HG03108 (cell line): ENCODE data around the gene PPP2R2D.
"Not testable (repeated sequence)": the region's sequence is repeated elsewhere in the genome, so short reads cannot be mapped to it uniquely, and the experiment has no call there.

Experiments
- ATAC-seq: cut with Tn5 transposase; IDR thresholded peaks from one replicate; pipeline ENCODE4 v1.9.1; 2021; ENCODE audit warnings: moderate library complexity; ENCODE audit not compliant: unreplicated experiment

The PPP2R2D gene

GRCh38 chr10:131944976-131945695, 44.3 kb downstream of the PPP2R2D start:
- no peak for ATAC-seq

- no peak for ATAC-seq
These were observed 45.5 kb downstream of the PPP2R2D start for GRCh38 chr10:131946321-131946751.

GRCh38 chr10:131946880-131947279, 46.1 kb downstream of the PPP2R2D start:
- no peak for ATAC-seq

- ATAC-seq = no peak
These were observed 47.0 kb downstream of the PPP2R2D start for GRCh38 chr10:131947631-131948347.

GRCh38 chr10:131948501-131948900, 47.7 kb downstream of the PPP2R2D start:
- ATAC-seq = no peak

GRCh38 chr10:131949041-131949862, 48.4 kb downstream of the PPP2R2D start:
- no peak for ATAC-seq

- not testable (repeated sequence) for ATAC-seq
These were observed 49.1 kb downstream of the PPP2R2D start for GRCh38 chr10:131949908-131950307.

- ATAC-seq = no peak
These were observed 53.7 kb downstream of the PPP2R2D start for GRCh38 chr10:131954356-131954965.

GRCh38 chr10:131955591-131956340, 55.0 kb downstream of the PPP2R2D start:
- no peak for ATAC-seq

- no peak for ATAC-seq
These were observed 59.0 kb downstream of the PPP2R2D start for GRCh38 chr10:131959841-131960240.

GRCh38 chr10:131960631-131961046, 59.8 kb downstream of the PPP2R2D start:
- no peak for ATAC-seq

- no peak for ATAC-seq
These were observed 60.4 kb downstream of the PPP2R2D start for GRCh38 chr10:131961047-131961776.

- no peak for ATAC-seq
These were observed 61.2 kb downstream of the PPP2R2D start for GRCh38 chr10:131961777-131962662.

- ATAC-seq = no peak
These were observed 62.5 kb downstream of the PPP2R2D start for GRCh38 chr10:131963350-131963749.

GRCh38 chr10:131963811-131964210, 63.0 kb downstream of the PPP2R2D start:
- no peak for ATAC-seq

- ATAC-seq = no peak
These were observed 63.5 kb downstream of the PPP2R2D start for GRCh38 chr10:131964298-131964697.

GRCh38 chr10:131968949-131969348, 68.1 kb downstream of the PPP2R2D start:
- no peak for ATAC-seq

GRCh38 chr10:131970946-131971345, 70.1 kb downstream of the PPP2R2D start:
- no peak for ATAC-seq

GRCh38 chr10:131971591-131971990, 70.8 kb downstream of the PPP2R2D start:
- ATAC-seq = no peak
